C1 segment of cervical spinal cord (tissue), 14 donors: ENCODE results near the gene COPZ1.
A peak's percentile ranks its signal among the peaks of the same experiment; 100 is the strongest.
"Not testable (repeated sequence)": the region's sequence is repeated elsewhere in the genome, so short reads cannot be mapped to it uniquely, and the experiment has no call there.

Experiments used
- DNase-seq, 14 donors: peaks; one replicate each; lab custom pipeline; 2025; lab: John Stamatoyannopoulos, UW

Gene COPZ1

GRCh38 chr12:54331461-54331860 is 6.5 kb downstream of the COPZ1 start:
- no peak for DNase-seq

DNA sequence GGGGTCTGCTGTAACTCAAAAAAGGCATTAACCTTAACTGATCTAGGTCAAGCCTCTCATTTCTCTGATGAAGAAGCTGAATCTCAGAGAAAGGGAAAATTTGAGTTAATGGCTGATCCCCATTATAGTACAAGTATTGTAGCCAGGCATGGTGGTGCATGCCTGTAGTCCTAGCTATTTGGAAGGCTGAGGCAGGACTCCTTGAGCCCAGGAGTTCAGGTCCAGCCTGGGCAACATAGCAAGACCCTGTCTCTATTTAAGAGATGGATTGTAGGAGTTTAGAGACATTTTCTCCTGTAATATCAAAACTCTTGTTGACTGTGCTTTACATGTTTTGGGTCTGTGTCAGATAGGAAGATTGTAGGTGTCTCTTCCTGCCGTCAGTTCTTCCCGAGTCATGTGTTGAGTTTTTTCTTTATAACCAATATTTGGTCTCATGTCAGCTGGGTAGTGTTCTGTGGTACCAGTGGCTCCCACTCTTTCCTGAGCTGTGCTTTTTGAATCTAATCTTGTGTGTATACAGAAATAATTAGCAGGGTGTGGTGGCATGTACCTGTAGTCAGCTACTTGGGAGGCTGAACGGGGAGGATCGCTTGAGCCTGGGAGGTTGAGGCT is 8.6 kb downstream of the COPZ1 start:
- DNase-seq: no peak

DNA sequence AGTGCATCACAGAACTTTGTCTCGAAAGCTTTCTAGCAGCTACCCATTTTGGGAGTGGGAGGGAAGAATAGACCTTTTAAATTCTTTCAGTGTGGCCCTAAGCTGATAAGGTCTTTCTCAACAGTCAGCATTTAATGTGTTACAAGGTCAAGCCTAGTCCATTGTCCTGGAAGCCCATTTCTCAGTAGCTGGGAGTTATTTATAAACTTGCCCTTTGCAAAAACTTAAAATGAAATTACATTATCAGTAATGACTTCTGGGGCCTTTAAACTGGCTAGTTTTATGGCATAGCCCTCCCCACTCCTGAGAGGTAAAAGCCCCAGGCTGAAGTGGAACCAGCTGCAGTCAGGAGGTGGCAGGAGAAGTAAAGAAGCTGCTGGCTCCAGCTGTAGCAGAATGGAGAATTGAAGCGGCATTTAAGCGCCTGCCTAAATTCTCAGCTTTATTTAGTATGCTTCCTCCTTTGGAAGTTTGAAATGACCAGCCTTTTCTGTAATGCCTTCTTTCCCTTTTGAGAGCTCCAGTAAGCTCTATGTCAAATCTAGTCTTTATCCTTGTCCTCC is 12.4 kb downstream of the COPZ1 start:
- peak in 2 of 14 donors; percentile 4 to 9 for DNase-seq

DNA sequence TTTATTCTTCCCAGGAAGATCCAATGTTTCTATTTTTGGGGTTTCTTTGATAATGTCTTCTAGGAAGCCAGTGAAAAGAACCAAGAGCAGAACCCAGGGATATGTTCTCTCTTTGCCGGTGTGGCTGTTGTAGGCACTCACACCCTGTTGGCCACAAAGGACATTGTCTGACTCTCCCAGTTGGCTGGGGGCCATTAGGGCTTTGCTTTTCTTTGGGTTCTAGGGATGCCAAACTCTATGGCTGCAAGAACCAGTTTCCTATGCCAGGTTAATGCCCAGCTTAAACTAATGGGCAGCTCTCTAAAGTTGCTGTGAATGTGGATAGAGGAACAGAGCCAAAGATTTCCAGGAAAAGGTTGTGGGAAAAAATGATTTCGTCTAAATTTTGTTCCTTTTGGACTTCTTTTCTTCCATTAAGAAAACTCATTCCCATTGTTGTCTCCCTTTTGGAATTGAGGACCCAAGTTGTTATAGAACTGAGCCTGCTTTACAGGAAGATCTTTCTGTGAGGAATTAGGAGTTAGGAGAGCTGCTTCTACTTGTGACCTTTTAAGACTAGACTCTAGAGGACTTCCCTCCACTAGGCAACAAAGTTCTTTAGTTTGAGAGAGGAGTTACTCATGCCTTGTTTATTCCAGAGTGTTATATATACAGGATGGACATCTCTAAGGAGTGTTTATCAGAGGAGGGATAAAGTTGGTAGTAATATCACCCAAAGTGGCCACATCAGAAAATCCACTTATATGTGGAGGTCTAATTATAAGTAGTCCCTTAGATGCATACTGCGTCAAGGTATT is 13.1 kb downstream of the COPZ1 start:
- peak in 3 of 14 donors; percentile 6 to 19 (median 8) for DNase-seq

GRCh38 chr12:54338698-54339296 is 13.9 kb downstream of the COPZ1 start:
- DNase-seq: no peak

DNA sequence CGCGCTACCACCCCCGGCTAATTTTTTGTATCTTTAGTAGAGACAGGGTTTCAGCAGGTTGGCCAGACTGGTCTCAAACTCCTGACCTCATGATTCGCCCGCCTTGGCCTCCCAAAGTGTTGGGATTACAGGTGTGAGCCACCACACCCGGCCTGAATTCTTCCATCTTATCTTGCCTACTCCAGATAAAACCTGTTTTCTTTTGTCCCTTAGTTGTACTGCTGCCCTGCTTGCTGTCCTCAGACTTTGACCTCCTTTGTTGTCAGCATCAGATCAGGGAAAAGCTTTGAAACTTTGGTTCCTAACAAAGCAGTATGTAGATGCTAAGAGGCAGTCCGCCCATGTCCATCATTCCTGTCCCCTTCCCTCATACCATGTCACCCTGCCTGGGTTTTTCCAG is 15.9 kb downstream of the COPZ1 start:
- no peak for DNase-seq

- no peak for DNase-seq
Observed at GRCh38 chr12:54341378-54342300, 16.7 kb downstream of the COPZ1 start.

DNA sequence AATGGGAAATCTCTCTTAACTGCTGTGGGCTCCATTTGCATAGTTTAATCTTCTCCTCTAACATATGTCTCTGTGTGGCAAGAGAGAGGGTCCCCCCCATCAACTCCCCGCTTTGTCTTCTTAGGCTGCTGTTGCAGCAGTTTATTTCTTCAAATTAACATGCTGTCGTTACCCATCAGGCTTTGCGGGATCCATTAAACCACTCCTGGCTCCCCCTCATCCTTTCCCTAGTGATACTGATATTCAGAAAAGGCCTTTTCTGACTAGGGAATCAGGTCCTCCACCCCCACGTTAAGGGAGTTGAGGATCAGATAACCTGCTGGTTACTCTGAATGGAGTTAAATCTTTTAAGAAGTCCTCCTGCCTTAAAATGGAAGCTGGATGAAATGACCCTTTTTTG is 24.1 kb downstream of the COPZ1 start:
- DNase-seq: no peak

DNA sequence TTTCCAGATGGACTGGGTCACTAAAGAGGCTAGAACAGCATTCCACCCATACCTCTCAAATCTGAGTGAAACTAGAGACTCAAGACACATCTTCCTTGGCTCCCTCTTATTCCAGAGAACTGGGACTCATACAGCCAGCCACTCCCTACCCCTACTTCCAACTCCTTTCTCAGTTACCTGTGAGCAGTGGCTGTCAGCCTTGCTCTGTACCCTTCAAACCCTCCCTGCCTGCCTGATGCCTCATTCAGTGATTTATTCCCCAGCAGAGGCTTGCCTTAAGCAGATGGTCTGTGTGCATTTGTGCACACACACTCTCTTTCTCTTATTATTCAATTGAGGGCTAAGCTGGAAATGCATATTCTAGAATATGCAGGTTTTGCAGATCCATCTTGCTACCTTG is 24.7 kb downstream of the COPZ1 start:
- DNase-seq: no peak

- no peak for DNase-seq
Observed at GRCh38 chr12:54350743-54351142, 25.8 kb downstream of the COPZ1 start.

GRCh38 chr12:54351341-54351740 is 26.4 kb downstream of the COPZ1 start:
- peak in 1 of 14 donors; percentile 40 for DNase-seq

GRCh38 chr12:54352022-54352531 is 27.1 kb downstream of the COPZ1 start:
- peak in 12 of 14 donors; percentile 35 to 78 (median 63) for DNase-seq

DNA sequence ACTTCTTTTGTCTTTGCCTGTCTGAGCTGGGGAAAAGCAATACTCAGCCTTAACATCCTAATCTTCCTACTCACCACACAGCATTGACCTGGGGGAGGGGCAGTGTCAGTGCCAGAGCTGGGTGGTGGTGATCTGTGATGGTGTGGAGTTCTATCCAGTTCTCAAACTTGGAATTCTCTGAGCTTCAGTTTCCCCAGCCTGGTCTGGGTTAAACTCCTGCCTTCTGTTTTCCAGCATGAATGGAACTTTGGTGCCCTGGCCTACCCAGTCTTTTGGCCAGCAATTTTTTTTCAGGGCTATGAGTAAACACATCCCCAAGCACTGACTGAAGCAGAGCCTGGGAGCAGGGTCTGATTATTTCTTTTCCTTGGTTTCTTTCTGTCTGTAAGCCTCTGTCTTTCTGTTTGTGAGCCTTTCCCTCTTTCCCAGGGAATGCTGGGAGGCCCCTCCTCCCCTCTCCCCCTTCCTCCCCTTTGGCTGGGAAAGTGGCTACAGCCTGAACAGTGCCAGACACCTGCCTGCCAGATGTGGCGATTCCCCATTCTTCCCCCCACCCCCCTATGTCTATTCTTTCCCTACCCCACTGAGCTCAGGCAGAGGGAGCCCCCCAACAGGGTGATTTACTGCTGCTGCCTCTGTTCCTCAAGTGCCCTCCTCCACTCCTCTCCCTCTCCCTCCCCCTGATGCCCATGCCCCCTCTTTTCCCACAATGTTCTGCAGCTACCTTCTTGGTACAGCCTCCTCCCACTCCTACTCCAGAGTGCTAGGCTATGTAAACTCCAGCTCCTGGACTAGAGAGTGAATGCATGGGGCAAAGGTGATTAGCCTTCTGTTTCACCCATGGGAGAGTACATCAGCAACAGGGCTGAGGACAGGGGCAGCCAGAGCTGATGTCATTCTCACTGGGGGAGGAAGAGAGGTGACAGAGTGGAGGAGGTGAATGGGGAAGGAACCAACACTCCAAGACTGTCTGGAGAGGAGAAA is 28.3 kb downstream of the COPZ1 start:
- peak in 9 of 14 donors; percentile 34 to 70 (median 49) for DNase-seq

- not testable (repeated sequence) for DNase-seq
Observed at GRCh38 chr12:54354271-54354670, 29.3 kb downstream of the COPZ1 start.

GRCh38 chr12:54355104-54355815 is 30.3 kb downstream of the COPZ1 start:
- no peak for DNase-seq

GRCh38 chr12:54356228-54356627 is 31.3 kb downstream of the COPZ1 start:
- no peak for DNase-seq

GRCh38 chr12:54356951-54357356 is 32.0 kb downstream of the COPZ1 start:
- no peak for DNase-seq

GRCh38 chr12:54357506-54358190 is 32.7 kb downstream of the COPZ1 start:
- peak in 1 of 14 donors; percentile 25 for DNase-seq
